Prostate gland (tissue), 2 donors: ENCODE results near the gene LANCL2.

Experiments used
- CTCF ChIP-seq, 4 experiments: fragments of 200-600 bp in 2 of 4; fragments of 450-650 bp in 2 of 4; sonication (generic) in 2 of 4; IDR thresholded peaks; 1 replicate in 3 of 4; 2 replicates in 1 of 4; pipeline ENCODE4 v1.5.1; 2016 to 2019; ENCODE audit warnings: antibody characterized with exemption in 4 of 4, mild to moderate bottlenecking in 2 of 4, moderate library complexity in 2 of 4
- POLR2A ChIP-seq: fragments of 450-650 bp; IDR thresholded peaks from one replicate; pipeline ENCODE4 v1.6.1; 2016; ENCODE audit warnings: antibody characterized with exemption, mild to moderate bottlenecking
- POLR2AphosphoS5 ChIP-seq: sonication (generic); formaldehyde crosslinking; IDR thresholded peaks from one replicate; pipeline ENCODE4 v1.6.1; 2017; ENCODE audit warnings: antibody characterized with exemption

GRCh38 chr7:55439627-55440026 is 74.5 kb downstream of the LANCL2 start:
- TF ChIP-seq CTCF (IDR thresholded peaks at IDR 0.05), result no peak
- TF ChIP-seq POLR2AphosphoS5, result no peak
- no peak for TF ChIP-seq POLR2A
